ENCODE results near the gene VAMP8. TPM values are rescaled to one million over a fixed set of nuclear protein-coding genes. Genes with fewer than 3 reads are reported as not detected.
A peak's percentile ranks its signal among the peaks of the same experiment; 100 is the strongest.
"Not testable (repeated sequence)": the region's sequence is repeated elsewhere in the genome, so short reads cannot be mapped to it uniquely, and the experiment has no call there.

Gene VAMP8
- total RNA-seq, 1 experiment from 2014 or later, result 51.3 TPM

DNA sequence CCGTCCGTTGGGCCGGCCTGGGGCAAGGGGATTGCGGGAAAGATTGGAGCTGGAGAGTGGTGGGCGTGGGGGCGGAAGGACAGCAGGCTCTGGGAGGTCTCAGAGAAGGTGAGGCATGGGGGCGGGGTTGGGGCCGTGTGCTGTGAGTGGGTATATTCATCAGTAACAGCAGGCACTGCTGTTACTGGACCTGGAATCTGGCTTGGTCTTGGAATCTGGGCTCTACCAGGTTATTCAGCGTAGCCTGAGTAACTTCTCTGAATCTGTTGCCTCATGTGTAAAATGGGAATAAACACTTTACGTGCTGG lies 18.6 kb downstream of the VAMP8 start:
- H3K4me1 ChIP-seq, result peaks cover 11% of the 10 kb centered on the region
- H3K9me3 ChIP-seq (replicated peaks), result no peaks in the 10 kb centered on the region
- DNase-seq, result no peak
- H3K27ac ChIP-seq, result peak overlapping the region; percentile 17; the same call in 1 of the 2 replicates
- H3K27me3 ChIP-seq, result no peaks in the 10 kb centered on the region
- peak overlapping the region; percentile 72 for H3K4me3 ChIP-seq
- no peaks in the 10 kb centered on the region; the same call in 1 of the 2 replicates for H3K36me3 ChIP-seq

DNA sequence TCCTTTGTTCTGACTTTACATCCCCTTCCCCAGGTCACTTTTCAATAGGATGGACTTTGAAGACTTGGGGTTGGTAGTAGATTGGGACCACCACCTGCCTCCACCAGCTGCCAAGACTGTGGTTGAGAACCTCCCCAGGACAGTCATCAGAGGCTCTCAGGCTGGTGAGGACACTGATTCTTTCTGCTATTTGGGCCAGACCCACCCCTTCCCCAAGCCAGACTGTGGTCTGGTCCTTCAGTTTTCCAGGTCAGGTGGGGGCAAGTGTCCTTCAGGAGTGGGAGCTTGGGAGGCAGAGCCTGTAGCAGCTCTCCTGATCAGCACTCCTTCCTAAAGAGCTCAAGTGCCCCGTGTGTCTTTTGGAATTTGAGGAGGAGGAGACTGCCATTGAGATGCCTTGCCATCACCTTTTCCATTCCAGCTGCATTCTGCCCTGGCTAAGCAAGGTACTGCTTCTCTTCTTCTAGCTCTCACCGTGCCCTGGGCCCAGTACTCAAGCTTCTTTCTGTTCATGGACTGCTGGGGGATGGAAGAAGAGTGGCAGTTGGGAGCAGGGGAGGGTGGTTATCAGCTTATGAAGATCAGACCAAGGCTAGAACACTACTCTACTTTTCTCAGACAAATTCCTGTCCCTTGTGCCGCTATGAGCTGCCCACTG lies 19.2 kb downstream of the VAMP8 start:
- H3K36me3 ChIP-seq, result no peaks in the 10 kb centered on the region; the same call in 1 of the 2 replicates
- no peaks in the 10 kb centered on the region for H3K27me3 ChIP-seq
- H3K4me1 ChIP-seq, result peaks cover 6% of the 10 kb centered on the region; the same call in 1 of the 2 replicates
- DNase-seq, result no peak
- H3K9me3 ChIP-seq (replicated peaks), result no peaks in the 10 kb centered on the region
- no peak overlapping the region for H3K27ac ChIP-seq
- peak overlapping the region; percentile 72 for H3K4me3 ChIP-seq

DNA sequence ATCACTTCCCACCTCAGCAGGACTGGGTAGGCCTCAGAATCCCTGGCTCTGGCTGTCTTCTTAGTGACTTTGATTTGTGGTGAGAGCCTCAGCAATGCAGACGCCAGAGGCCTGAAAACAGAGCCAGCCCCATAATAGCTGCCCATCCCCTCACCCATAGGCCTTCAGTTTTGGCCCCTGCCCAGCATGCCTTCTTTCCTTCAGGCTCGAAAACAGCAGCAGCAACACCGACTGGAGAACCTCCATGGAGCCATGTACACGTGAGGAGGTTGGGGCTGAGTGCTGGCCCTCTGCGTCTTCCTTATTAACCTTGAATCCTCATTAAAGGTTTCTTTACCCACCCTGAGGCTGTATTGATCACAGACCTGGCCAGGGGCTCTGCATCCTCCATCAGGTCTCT lies 19.9 kb downstream of the VAMP8 start:
- Histone ChIP-seq H3K36me3 (no peaks in the 10 kb centered on the region; the same call in 1 of the 2 replicates), H3K9me3 (replicated peaks) (no peaks in the 10 kb centered on the region), H3K4me1 (peaks cover 6% of the 10 kb centered on the region; the same call in 1 of the 2 replicates), H3K27ac (no peak overlapping the region), H3K27me3 (no peaks in the 10 kb centered on the region), H3K4me3 (no peak overlapping the region)
- no peak for DNase-seq

DNA sequence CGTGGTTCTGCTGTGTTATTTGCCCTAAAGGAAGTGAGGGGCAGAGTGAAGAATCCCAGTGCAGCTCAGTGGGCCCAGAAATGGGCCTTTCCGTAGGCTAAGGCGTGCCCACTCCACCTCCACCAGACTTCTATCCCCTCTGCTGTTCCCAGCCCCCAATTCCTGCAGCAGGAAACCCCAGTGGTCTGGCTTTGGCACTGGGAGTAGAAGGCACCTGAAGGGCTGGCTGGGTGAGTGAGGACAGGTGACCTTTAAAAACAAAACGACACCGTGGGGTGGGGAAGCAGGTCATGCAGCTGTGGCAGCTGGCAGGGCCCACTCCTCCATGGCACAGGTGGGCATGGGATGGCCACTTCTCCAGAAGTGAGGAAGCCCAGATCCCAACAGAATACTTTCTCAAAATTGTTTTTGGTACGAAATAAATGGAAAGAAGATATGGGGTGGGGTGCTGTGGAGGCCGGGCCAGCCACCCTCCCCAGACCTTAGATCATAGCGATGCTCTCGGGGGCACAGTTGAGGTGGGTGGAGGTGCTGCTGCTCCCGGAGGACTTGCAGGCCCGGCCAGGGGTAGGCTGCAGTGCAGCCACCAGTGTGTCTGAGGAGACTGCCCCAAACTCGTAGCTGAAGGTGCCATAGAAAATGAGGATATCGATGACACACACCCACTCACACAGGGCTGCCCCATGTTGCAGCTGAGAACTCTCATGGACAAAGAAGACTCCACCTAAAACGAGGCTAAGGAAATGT lies 21.4 kb downstream of the VAMP8 start:
- Histone ChIP-seq H3K27ac (no peak overlapping the region), H3K27me3 (no peaks in the 10 kb centered on the region), H3K4me3 (no peak overlapping the region), H3K36me3 (no peaks in the 10 kb centered on the region; the same call in 1 of the 2 replicates), H3K9me3 (replicated peaks) (no peaks in the 10 kb centered on the region), H3K4me1 (peaks cover 6% of the 10 kb centered on the region; the same call in 1 of the 2 replicates)
- DNase-seq, result no peak

GRCh38 chr2:85599468-85600234 lies 22.3 kb downstream of the VAMP8 start:
- Histone ChIP-seq H3K9me3 (replicated peaks) (no peaks in the 10 kb centered on the region), H3K36me3 (no peaks in the 10 kb centered on the region; the same call in 1 of the 2 replicates), H3K4me1 (no peaks in the 10 kb centered on the region; the same call in 1 of the 2 replicates), H3K27me3 (no peaks in the 10 kb centered on the region), H3K27ac (no peak overlapping the region), H3K4me3 (no peak overlapping the region)
- DNase-seq, result no peak

- H3K27ac ChIP-seq, result no peak overlapping the region
- H3K4me3 ChIP-seq, result no peak overlapping the region
- no peaks in the 10 kb centered on the region for H3K27me3 ChIP-seq
- DNase-seq, result no peak
- H3K4me1 ChIP-seq, result peaks cover 1% of the 10 kb centered on the region; the same call in 1 of the 2 replicates
- H3K9me3 ChIP-seq (replicated peaks), result no peaks in the 10 kb centered on the region
- H3K36me3 ChIP-seq, result no peaks in the 10 kb centered on the region; the same call in 1 of the 2 replicates
Measured at GRCh38 chr2:85600235-85600575, 22.8 kb downstream of the VAMP8 start.

- DNase-seq, result no peak
- Histone ChIP-seq H3K4me1 (peaks cover 9% of the 10 kb centered on the region; the same call in 1 of the 2 replicates), H3K9me3 (replicated peaks) (no peaks in the 10 kb centered on the region), H3K4me3 (no peak overlapping the region), H3K27ac (no peak overlapping the region), H3K36me3 (no peaks in the 10 kb centered on the region; the same call in 1 of the 2 replicates), H3K27me3 (no peaks in the 10 kb centered on the region)
Measured at GRCh38 chr2:85600951-85601770, 23.8 kb downstream of the VAMP8 start.

- H3K27ac ChIP-seq, result no peak overlapping the region
- peak overlapping the region; percentile 66 for H3K4me3 ChIP-seq
- no peaks in the 10 kb centered on the region for H3K9me3 ChIP-seq (replicated peaks)
- H3K27me3 ChIP-seq, result no peaks in the 10 kb centered on the region
- peak in 1 of 2 experiments; percentile 40 for DNase-seq
- peaks cover 13% of the 10 kb centered on the region; the same call in 1 of the 2 replicates for H3K4me1 ChIP-seq
- H3K36me3 ChIP-seq, result no peaks in the 10 kb centered on the region; the same call in 1 of the 2 replicates
Measured at GRCh38 chr2:85601771-85602475, 24.5 kb downstream of the VAMP8 start.

DNA sequence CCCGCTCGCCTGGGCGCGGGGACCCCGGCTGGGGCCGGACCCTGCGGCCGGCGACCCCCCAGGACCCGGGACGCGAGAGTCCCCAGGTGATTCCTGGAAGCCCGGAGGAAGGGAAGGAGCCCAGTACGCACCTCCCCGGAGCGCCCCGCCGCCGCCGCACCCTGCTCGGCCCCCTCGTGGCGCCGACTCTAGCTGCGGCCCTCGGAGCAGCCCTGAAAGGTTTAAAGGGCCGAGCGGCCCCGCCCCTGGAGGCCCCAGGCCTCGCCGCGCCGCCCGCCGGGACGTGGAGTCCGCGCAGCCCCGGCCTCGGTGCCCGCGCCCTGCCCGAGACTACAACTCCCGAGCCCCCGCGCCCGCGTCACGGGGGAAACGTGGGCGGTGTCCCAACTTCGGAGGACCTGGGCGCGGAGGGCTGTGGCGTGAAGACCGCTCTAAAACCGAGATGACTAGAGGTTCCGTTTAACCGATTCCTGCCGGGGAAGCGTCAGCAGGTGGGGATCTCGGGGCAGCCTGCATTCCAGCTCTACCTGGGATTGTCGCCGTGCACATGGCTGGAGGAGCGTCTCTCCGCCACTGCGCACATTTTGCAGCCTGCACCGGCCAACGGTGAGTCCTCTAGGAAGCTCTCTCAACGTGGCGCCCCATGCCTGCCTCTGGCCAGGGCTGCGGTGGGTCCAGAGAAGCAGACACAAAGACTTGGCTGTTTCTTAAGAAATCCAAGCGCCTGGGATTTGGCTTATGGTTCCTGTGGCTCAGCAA lies 25.3 kb downstream of the VAMP8 start, which contains the start of gene TMEM150A:
TSS of gene TMEM150A (minus strand) at position 223 of the 759 bp plus-strand sequence. CDS start 750 bp downstream, outside the sequence.
- Histone ChIP-seq H3K27me3 (no peaks in the 10 kb centered on the region), H3K36me3 (no peaks in the 10 kb centered on the region; the same call in 1 of the 2 replicates), H3K27ac (no peak within 1 kb of the TSS), H3K4me1 (peaks cover 13% of the 10 kb centered on the region; the same call in 1 of the 2 replicates), H3K4me3 (peak within 1 kb of the TSS; percentile 66), H3K9me3 (replicated peaks) (no peaks in the 10 kb centered on the region)
- peak; percentile 86 to 92 for DNase-seq

- H3K27ac ChIP-seq; H3K36me3 ChIP-seq; H3K9me3 ChIP-seq (replicated peaks); H3K27me3 ChIP-seq; DNase-seq; H3K4me3 ChIP-seq: not testable (repeated sequence)
- peaks cover 13% of the 10 kb centered on the region; the same call in 1 of the 2 replicates for H3K4me1 ChIP-seq
Measured at GRCh38 chr2:85604133-85604444, 26.7 kb downstream of the VAMP8 start.

- Histone ChIP-seq H3K4me1 (peaks cover 13% of the 10 kb centered on the region; the same call in 1 of the 2 replicates), H3K36me3 (no peaks in the 10 kb centered on the region), H3K27me3 (no peaks in the 10 kb centered on the region), H3K9me3 (replicated peaks) (no peaks in the 10 kb centered on the region), H3K4me3 (no peak overlapping the region), H3K27ac (no peak overlapping the region)
- no peak for DNase-seq
Measured at GRCh38 chr2:85604568-85605339, 27.4 kb downstream of the VAMP8 start.

GRCh38 chr2:85605406-85606115 lies 28.2 kb downstream of the VAMP8 start:
- peak; percentile 52 to 62 for DNase-seq
- Histone ChIP-seq H3K27ac (no peak overlapping the region), H3K27me3 (no peaks in the 10 kb centered on the region), H3K9me3 (replicated peaks) (no peaks in the 10 kb centered on the region), H3K4me1 (peaks cover 13% of the 10 kb centered on the region; the same call in 1 of the 2 replicates), H3K4me3 (no peak overlapping the region), H3K36me3 (no peaks in the 10 kb centered on the region; the same call in 1 of the 2 replicates)

Measured in SJCRH30 (cell line).